Esophagus muscularis mucosa (tissue), 4 donors: ENCODE measurements around the gene TJAP1. TPM values are rescaled to one million over a fixed set of nuclear protein-coding genes. Genes with fewer than 3 reads are reported as not detected.
"Not testable (repeated sequence)": the region's sequence is repeated elsewhere in the genome, so short reads cannot be mapped to it uniquely, and the experiment has no call there.

Source experiments
- DNase-seq: peaks from one replicate; pipeline ENCODE4 v3.0.0-alpha.2; 2017; ENCODE audit errors: extremely low spot score
- H3K27ac ChIP-seq, 4 donors: fragments of 200-600 bp; sonication (generic); replicated peaks in 1 of 4; 1 replicate in 3 of 4; 2 replicates in 1 of 4; pipeline ENCODE4 v1.5.1; 2016 to 2019; ENCODE audit warnings: mild to moderate bottlenecking in 1 of 4
- H3K27me3 ChIP-seq, 4 donors: fragments of 200-600 bp; sonication (generic); one replicate each; pipeline versions ENCODE4 v1.5.1 to v1.6.0; 2016 to 2019
- H3K36me3 ChIP-seq, 4 donors: fragments of 200-600 bp; sonication (generic); one replicate each; pipeline ENCODE4 v1.5.1; 2016 to 2019
- H3K4me1 ChIP-seq, 4 donors: fragments of 200-600 bp; sonication (generic); one replicate each; pipeline ENCODE4 v1.5.1; 2016 to 2019
- H3K4me3 ChIP-seq, 4 donors: fragments of 200-600 bp; sonication (generic); 1 replicate in 2 of 4; 2 replicates in 2 of 4; pipeline ENCODE4 v1.5.1; 2016 to 2019; ENCODE audit warnings: mild to moderate bottlenecking in 4 of 4, moderate library complexity in 1 of 4
- H3K9me3 ChIP-seq, 4 donors: fragments of 200-600 bp; sonication (generic); 1 replicate in 3 of 4; 2 replicates in 1 of 4; pipeline ENCODE4 v1.5.1; 2016 to 2019
- EP300 ChIP-seq: sonication (generic); formaldehyde crosslinking; IDR thresholded peaks from one replicate; pipeline ENCODE4 v1.6.1; 2017; ENCODE audit warnings: antibody characterized with exemption
- POLR2A ChIP-seq: fragments of 450-650 bp; IDR thresholded peaks from one replicate; pipeline ENCODE4 v1.6.1; 2017; ENCODE audit warnings: antibody characterized with exemption, moderate library complexity, mild to moderate bottlenecking, low read depth
- POLR2AphosphoS5 ChIP-seq, 2 donors: sonication (generic); formaldehyde crosslinking; IDR thresholded peaks; one replicate each; pipeline ENCODE4 v1.6.1; 2017; ENCODE audit warnings: antibody characterized with exemption in 2 of 2
- WGBS: methylation state at CpG from one replicate; pipeline ENCODE4 v1.1.5; 2018; 5-methylcytosine and 5-hydroxymethylcytosine counted together
- intact Hi-C: fragments of 100-400 bp; cut with DNase I; formaldehyde crosslinking; loops from one replicate; pipeline ENCODE4 v1.15.1; 2023
- total RNA-seq, 4 donors: library from RNA; depleted of rRNA; stranded (reverse); fragments of >200 nt; gene quantifications; one replicate each; pipeline versions ENCODE4 v1.1.0 to v1.2.1, GENCODE V29; 2016
- TF ChIP-seq, protein P1 (sequence below), 3 experiments: fragments of 200-600 bp in 2 of 3; fragments of 450-650 bp in 1 of 3; sonication (generic) in 2 of 3; IDR thresholded peaks; one replicate each; pipeline ENCODE4 v1.5.1; 2017 to 2019; ENCODE audit warnings: antibody characterized with exemption in 3 of 3, mild to moderate bottlenecking in 2 of 3, moderate library complexity in 1 of 3

Gene TJAP1
- total RNA-seq, 4 donors from 2014 or later: 19.9 to 34.4 (median 26.4) TPM

DNA sequence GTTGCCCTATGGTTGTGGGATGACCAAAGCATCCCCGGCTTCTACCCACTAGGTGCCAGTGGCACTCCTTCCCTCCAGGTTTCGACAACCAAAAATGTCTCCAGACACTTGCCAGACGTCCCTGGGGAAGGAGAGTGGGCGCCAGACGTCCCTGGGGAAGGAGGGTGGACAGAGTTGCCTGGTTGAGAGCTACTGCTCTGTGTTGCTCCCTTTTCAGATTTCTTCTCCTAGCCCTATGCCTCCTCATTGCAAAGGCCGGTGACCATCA is 19.7 kb downstream of the TJAP1 start:
- DNase-seq: no peak
- TF ChIP-seq, protein P1, sequence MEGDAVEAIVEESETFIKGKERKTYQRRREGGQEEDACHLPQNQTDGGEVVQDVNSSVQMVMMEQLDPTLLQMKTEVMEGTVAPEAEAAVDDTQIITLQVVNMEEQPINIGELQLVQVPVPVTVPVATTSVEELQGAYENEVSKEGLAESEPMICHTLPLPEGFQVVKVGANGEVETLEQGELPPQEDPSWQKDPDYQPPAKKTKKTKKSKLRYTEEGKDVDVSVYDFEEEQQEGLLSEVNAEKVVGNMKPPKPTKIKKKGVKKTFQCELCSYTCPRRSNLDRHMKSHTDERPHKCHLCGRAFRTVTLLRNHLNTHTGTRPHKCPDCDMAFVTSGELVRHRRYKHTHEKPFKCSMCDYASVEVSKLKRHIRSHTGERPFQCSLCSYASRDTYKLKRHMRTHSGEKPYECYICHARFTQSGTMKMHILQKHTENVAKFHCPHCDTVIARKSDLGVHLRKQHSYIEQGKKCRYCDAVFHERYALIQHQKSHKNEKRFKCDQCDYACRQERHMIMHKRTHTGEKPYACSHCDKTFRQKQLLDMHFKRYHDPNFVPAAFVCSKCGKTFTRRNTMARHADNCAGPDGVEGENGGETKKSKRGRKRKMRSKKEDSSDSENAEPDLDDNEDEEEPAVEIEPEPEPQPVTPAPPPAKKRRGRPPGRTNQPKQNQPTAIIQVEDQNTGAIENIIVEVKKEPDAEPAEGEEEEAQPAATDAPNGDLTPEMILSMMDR (IDR thresholded peaks at IDR 0.05): no peak
- TF ChIP-seq EP300: no peak
- no peak for TF ChIP-seq POLR2AphosphoS5 (IDR thresholded peaks at IDR 0.05)
- no peak for TF ChIP-seq POLR2A
- intact Hi-C loops: loop anchor here (5.0 to 10.0 kb wide), 2 partner anchors 40 to 132 kb away; partner anchors contain the start of genes DLK2 and ZNF318
- Histone ChIP-seq H3K27ac (no peak overlapping the region), H3K36me3 (peaks cover 28 to 47% (median 41%) of the 10 kb centered on the region in 4 donors), H3K4me1 (peaks cover 30 to 54% (median 46%) of the 10 kb centered on the region in 4 donors), H3K27me3 (no peaks in the 10 kb centered on the region), H3K4me3 (no peak overlapping the region), H3K9me3 (no peaks in the 10 kb centered on the region)
- WGBS: 74% methylated on average over 6 of the region's 6 CpGs

DNA sequence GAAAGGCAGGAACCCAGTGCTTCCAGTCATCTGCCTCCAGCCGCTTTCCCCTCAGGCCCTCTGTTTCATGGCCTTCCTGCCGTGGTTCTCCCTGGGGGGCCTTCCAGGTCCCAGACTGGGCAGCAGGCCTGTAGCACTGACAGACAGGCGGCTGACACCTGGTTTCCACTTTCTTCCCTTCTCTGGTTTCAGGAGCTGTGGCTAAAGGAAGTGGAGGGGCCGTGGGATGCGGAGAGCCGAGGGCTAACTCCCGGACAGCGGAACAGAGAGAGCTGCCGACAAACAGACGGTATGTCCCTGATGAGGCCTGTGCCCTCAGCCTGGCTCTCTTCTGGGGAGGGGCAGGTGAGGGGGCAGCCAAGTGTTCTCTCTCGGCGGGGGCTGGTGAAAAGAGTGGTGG is 20.3 kb downstream of the TJAP1 start:
- DNase-seq: no peak
- H3K27me3 ChIP-seq: no peaks in the 10 kb centered on the region
- H3K36me3 ChIP-seq: peaks cover 35 to 53% (median 47%) of the 10 kb centered on the region in 4 donors
- intact Hi-C loops: loop anchor here (5.0 to 10.0 kb wide), 2 partner anchors 40 to 133 kb away; partner anchors contain the start of genes DLK2 and ZNF318
- WGBS: 88% methylated on average over 5 of the region's 12 CpGs
- H3K4me1 ChIP-seq: peaks cover 30 to 54% (median 46%) of the 10 kb centered on the region in 4 donors
- H3K4me3 ChIP-seq: no peak overlapping the region
- no peak overlapping the region for H3K27ac ChIP-seq
- TF ChIP-seq EP300: no peak
- no peak for TF ChIP-seq POLR2A
- TF ChIP-seq, protein P1 (IDR thresholded peaks at IDR 0.05): no peak
- H3K9me3 ChIP-seq: no peaks in the 10 kb centered on the region

DNA sequence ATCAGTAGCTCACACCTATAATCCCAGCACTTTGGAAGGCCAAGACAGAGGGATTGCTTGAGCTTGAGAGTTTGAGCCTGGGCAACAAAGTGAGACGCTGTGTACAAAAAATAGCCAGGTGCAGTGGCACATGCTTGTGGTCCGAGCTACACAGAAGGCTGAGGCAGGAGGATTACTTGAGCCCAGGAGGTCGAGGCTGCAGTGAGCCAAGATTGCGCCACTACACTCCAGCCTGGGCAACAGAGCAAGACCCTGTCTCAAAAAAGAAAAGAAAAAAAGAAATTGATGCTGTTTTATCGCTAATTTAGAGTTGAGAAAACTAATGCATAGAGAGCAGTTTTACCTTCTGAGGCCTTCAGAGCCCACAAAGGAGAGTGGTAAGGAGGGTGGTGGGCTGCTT is 20.9 kb downstream of the TJAP1 start:
- not testable (repeated sequence) for DNase-seq, H3K4me3 ChIP-seq, H3K27ac ChIP-seq, H3K9me3 ChIP-seq, H3K27me3 ChIP-seq
- intact Hi-C loops: loop anchor here (5.0 to 10.0 kb wide), 2 partner anchors 41 to 133 kb away; partner anchors contain the start of genes DLK2 and ZNF318
- WGBS: 90% methylated on average over 5 of the region's 5 CpGs
- H3K4me1 ChIP-seq: peaks cover 30 to 54% (median 46%) of the 10 kb centered on the region in 4 donors
- H3K36me3 ChIP-seq: peaks cover 39 to 59% (median 53%) of the 10 kb centered on the region in 4 donors

DNA sequence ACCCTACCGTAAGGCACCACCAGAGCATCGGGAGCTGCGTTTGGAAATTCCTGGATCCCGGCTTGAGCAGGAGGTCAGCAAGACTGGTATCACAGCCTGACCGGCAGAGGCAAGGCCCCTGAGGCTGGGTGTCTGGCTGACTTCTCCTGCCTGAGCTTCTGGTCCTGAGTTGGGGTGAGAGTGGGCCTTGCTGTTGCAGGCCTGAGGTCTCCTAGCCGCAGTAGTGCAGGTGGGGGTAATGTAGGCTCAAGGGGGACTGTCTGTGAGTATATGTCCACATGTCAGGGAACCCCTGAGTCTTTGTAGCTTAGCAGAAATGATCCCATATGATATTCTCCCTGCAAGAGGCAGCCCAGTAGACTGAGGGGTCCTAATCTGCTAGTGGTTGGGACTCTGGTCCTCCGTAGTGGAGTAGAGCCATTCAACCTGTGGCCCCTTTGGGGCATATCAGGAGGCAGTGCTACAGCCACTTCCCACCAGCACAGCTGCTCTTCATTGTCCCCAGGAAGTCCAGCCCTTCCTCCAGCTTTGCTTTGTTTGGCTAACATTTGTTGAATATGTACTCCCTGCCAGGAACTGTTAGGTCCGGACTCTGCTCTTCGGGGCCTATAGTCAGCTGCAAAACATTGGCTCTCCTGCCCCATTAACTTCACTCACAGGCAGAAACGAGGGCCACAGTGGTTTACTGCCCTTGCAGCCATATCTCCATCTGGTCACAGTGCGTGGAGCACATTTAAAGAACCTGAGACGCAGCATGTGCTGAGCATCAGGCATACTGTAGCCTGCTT is 21.9 kb downstream of the TJAP1 start:
- peaks cover 29 to 53% (median 45%) of the 10 kb centered on the region in 4 donors for H3K4me1 ChIP-seq
- TF ChIP-seq POLR2A (no peak), POLR2AphosphoS5 (IDR thresholded peaks at IDR 0.05) (peak in 1 of 2 donors; percentile 16), EP300 (no peak)
- TF ChIP-seq, protein P1 (IDR thresholded peaks at IDR 0.05): no peak
- 82% methylated on average over 11 of the region's 12 CpGs for WGBS

DNA sequence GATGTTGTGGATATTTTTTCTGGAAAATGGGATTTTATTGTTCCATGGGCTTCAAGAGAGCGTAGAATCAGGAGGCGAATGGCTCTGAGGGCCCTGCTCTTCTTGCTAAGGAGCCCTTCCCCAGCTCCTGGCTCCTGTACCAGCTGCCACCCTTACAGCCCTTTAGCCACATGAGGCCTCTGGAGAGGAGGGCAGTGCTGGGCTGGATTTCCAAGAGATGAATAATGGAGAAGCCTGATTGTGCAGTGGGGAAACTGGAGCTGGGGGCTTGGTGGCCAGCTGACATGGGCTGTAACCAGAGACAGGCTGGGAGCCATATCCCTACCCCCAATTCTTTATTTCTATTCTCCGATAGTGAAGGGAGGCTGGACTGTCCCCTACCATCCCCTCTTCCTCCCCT is 23.6 kb downstream of the TJAP1 start:
- H3K9me3 ChIP-seq: no peaks in the 10 kb centered on the region
- intact Hi-C loops: no loop called here
- peaks cover 12 to 40% (median 33%) of the 10 kb centered on the region in 4 donors for H3K4me1 ChIP-seq
- TF ChIP-seq, protein P1 (IDR thresholded peaks at IDR 0.05): no peak
- TF ChIP-seq POLR2A: no peak
- TF ChIP-seq POLR2AphosphoS5 (IDR thresholded peaks at IDR 0.05): no peak
- no peak for TF ChIP-seq EP300
- WGBS: 94% methylated on average over 2 of the region's 3 CpGs
- H3K27ac ChIP-seq: no peak overlapping the region
- no peak overlapping the region for H3K4me3 ChIP-seq
- H3K36me3 ChIP-seq: peaks cover 56 to 85% (median 79%) of the 10 kb centered on the region in 4 donors
- no peak for DNase-seq
- no peaks in the 10 kb centered on the region for H3K27me3 ChIP-seq

More for the DNA sequence above, 21.9 kb downstream of the TJAP1 start:
- no peaks in the 10 kb centered on the region for H3K27me3 ChIP-seq
- H3K4me3 ChIP-seq: no peak overlapping the region
- H3K36me3 ChIP-seq: peaks cover 39 to 68% (median 62%) of the 10 kb centered on the region in 4 donors
- no peak for DNase-seq
- H3K9me3 ChIP-seq: no peaks in the 10 kb centered on the region
- intact Hi-C loops: loop anchor here (5.0 to 10.0 kb wide), 2 partner anchors 42 to 134 kb away; partner anchors contain the start of genes DLK2 and ZNF318
- peak overlapping the region in 3 of 4 donors; percentile 6 to 42 (median 23) for H3K27ac ChIP-seq
